ENCODE measurements around the gene LSAMP. TPM values are rescaled to one million over a fixed set of nuclear protein-coding genes. Genes with fewer than 3 reads are reported as not detected.

Gene LSAMP
- total RNA-seq, 1 experiment from 2014 or later = not detected

GRCh38 chr3:116267116-116267515 is 178.2 kb downstream of the LSAMP start:
- H3K36me3 Mint-ChIP-seq (ENCODE audit: insufficient read depth, unreplicated experiment) = no peaks in the 10 kb centered on the region

GRCh38 chr3:116265976-116266584 is 179.2 kb downstream of the LSAMP start:
- Histone ChIP-seq H3K4me3 (ENCODE audit: low read depth, low read length) (no peak overlapping the region), H3K4me1 (no peaks in the 10 kb centered on the region), H3K27me3 (replicated peaks; ENCODE audit: control insufficient read depth, insufficient read depth, low read length) (no peaks in the 10 kb centered on the region), H3K36me3 (ENCODE audit: control insufficient read depth, insufficient read depth, low read length) (no peaks in the 10 kb centered on the region), H3K9me3 (no peaks in the 10 kb centered on the region)
- Mint-ChIP-seq H3K4me1 (ENCODE audit: low read depth, unreplicated experiment) (no peaks in the 10 kb centered on the region), H3K4me3 (ENCODE audit: unreplicated experiment) (no peak overlapping the region), H3K27ac (ENCODE audit: unreplicated experiment) (no peak overlapping the region), H3K27me3 (ENCODE audit: insufficient read depth, unreplicated experiment) (no peaks in the 10 kb centered on the region), H3K9me3 (ENCODE audit: unreplicated experiment) (no peaks in the 10 kb centered on the region), H3K36me3 (ENCODE audit: insufficient read depth, unreplicated experiment) (no peaks in the 10 kb centered on the region)
- intact Hi-C loops (cut with micrococcal nuclease; ENCODE audit: unreplicated experiment) = no loop called here
- no peak for TF ChIP-seq CTCF (IDR thresholded peaks at IDR 0.05; ENCODE audit: insufficient read depth in 1 of 2, low read depth in 1 of 2, low read length in 1 of 2, severe bottlenecking in 1 of 2, unreplicated experiment in 1 of 2)
- ChIA-PET CTCF (no interaction called here), POLR2A (no interaction called here)
- no TSS peak for BruUV-seq (replicated peaks)
- no peak for DNase-seq

More at GRCh38 chr3:116267116-116267515, 178.2 kb downstream of the LSAMP start:
- Histone ChIP-seq H3K36me3 (ENCODE audit: control insufficient read depth, insufficient read depth, low read length) (no peaks in the 10 kb centered on the region), H3K4me1 (no peaks in the 10 kb centered on the region), H3K9me3 (no peaks in the 10 kb centered on the region), H3K4me3 (ENCODE audit: low read depth, low read length) (no peak overlapping the region), H3K27me3 (replicated peaks; ENCODE audit: control insufficient read depth, insufficient read depth, low read length) (no peaks in the 10 kb centered on the region)
- H3K9me3 Mint-ChIP-seq (ENCODE audit: unreplicated experiment) = no peaks in the 10 kb centered on the region
- ChIA-PET CTCF (no interaction called here), POLR2A (no interaction called here)
- no peak overlapping the region for H3K27ac Mint-ChIP-seq (ENCODE audit: unreplicated experiment)
- no peak overlapping the region for H3K4me3 Mint-ChIP-seq (ENCODE audit: unreplicated experiment)
- no TSS peak for BruUV-seq (replicated peaks)
- H3K4me1 Mint-ChIP-seq (ENCODE audit: low read depth, unreplicated experiment) = no peaks in the 10 kb centered on the region
- intact Hi-C loops (cut with micrococcal nuclease; ENCODE audit: unreplicated experiment) = no loop called here
- DNase-seq = no peak
- TF ChIP-seq CTCF (IDR thresholded peaks at IDR 0.05; ENCODE audit: insufficient read depth in 1 of 2, low read depth in 1 of 2, low read length in 1 of 2, severe bottlenecking in 1 of 2, unreplicated experiment in 1 of 2) = no peak
- no peaks in the 10 kb centered on the region for H3K27me3 Mint-ChIP-seq (ENCODE audit: insufficient read depth, unreplicated experiment)

GRCh38 chr3:116265320-116265695 is 180.0 kb downstream of the LSAMP start:
- Mint-ChIP-seq H3K27me3 (ENCODE audit: insufficient read depth, unreplicated experiment) (no peaks in the 10 kb centered on the region), H3K9me3 (ENCODE audit: unreplicated experiment) (no peaks in the 10 kb centered on the region), H3K4me3 (ENCODE audit: unreplicated experiment) (no peak overlapping the region), H3K27ac (ENCODE audit: unreplicated experiment) (no peak overlapping the region), H3K4me1 (ENCODE audit: low read depth, unreplicated experiment) (no peaks in the 10 kb centered on the region), H3K36me3 (ENCODE audit: insufficient read depth, unreplicated experiment) (no peaks in the 10 kb centered on the region)
- CTCF ChIA-PET = no interaction called here
- H3K4me3 ChIP-seq (ENCODE audit: low read depth, low read length) = no peak overlapping the region
- DNase-seq = no peak
- H3K27me3 ChIP-seq (replicated peaks; ENCODE audit: control insufficient read depth, insufficient read depth, low read length) = no peaks in the 10 kb centered on the region
- no peaks in the 10 kb centered on the region for H3K9me3 ChIP-seq
- intact Hi-C loops (cut with micrococcal nuclease; ENCODE audit: unreplicated experiment) = no loop called here
- TF ChIP-seq CTCF (IDR thresholded peaks at IDR 0.05; ENCODE audit: insufficient read depth in 1 of 2, low read depth in 1 of 2, low read length in 1 of 2, severe bottlenecking in 1 of 2, unreplicated experiment in 1 of 2) = no peak
- POLR2A ChIA-PET = no interaction called here
- H3K36me3 ChIP-seq (ENCODE audit: control insufficient read depth, insufficient read depth, low read length) = no peaks in the 10 kb centered on the region
- H3K4me1 ChIP-seq = no peaks in the 10 kb centered on the region
- BruUV-seq (replicated peaks) = no TSS peak

All from Caco-2 (cell line).